Skeletal muscle satellite cell (primary cell): ENCODE results near the gene GPR162.
A peak's percentile ranks its signal among the peaks of the same experiment; 100 is the strongest.
"Not testable (repeated sequence)": the region's sequence is repeated elsewhere in the genome, so short reads cannot be mapped to it uniquely, and the experiment has no call there.

Source experiments
- H3K27me3 ChIP-seq: 2 replicates; pipeline ENCODE4 v1.7.0; 2013; ENCODE audit warnings: low read length; ENCODE audit not compliant: control insufficient read depth, insufficient read depth
- H3K36me3 ChIP-seq: 2 replicates; pipeline ENCODE4 v1.7.0; 2013; ENCODE audit warnings: mild to moderate bottlenecking, control low read depth, low read length; ENCODE audit not compliant: insufficient read depth
- H3K4me1 ChIP-seq: 2 replicates; pipeline ENCODE4 v1.7.0; 2013; ENCODE audit warnings: low read length; ENCODE audit not compliant: control insufficient read depth, insufficient read depth
- H3K4me2 ChIP-seq: 2 replicates; pipeline ENCODE4 v1.7.0; 2013; ENCODE audit warnings: mild to moderate bottlenecking, low read length
- H3K4me3 ChIP-seq: 2 replicates; pipeline ENCODE4 v1.7.0; 2013; ENCODE audit warnings: low read length
- H3K9ac ChIP-seq: 2 replicates; pipeline ENCODE4 v1.7.0; 2013; ENCODE audit warnings: mild to moderate bottlenecking, low read depth, low read length, moderate library complexity
- H3K9me3 ChIP-seq: replicated peaks from 2 replicates; pipeline ENCODE4 v1.7.0; 2013; ENCODE audit warnings: mild to moderate bottlenecking, control low read depth, low read length

GPR162 gene

DNA sequence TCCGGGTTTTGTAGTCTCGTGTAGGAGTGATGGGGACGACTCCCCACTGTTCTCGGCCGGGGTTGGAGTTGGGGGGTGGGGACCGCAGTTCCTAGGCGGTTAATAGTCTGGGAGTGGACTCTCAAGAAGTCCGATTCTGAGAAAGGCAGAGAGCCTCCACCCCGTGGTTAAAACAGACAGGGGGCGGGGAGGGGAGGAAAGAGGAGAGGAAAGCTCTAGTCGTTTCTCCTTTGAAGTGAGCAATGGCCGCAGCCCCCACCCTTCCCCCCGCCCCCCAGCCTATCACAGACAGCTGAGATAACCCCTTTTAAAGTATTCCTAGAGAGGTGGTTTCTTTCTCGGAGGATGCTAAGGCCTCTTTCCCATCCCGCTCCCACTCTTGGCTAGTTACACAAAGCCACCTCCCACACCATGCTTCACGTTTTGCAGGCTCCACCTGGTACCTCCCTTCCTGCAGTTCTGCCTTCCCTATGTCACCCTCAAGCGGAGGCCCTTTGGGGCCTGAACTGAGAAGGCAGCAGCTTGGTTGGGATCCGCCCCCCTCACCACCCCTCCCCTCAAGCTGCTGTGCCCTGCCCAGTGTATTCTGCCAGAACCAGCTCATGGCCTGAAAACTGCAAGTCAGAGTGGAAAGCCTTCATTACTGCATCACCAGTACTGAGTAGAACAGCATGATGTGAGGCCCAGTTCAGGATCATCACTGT lies 31.2 kb downstream of the GPR162 start:
- Histone ChIP-seq H3K4me2 (peak overlapping the region; percentile 88), H3K4me3 (peak overlapping the region; percentile 90), H3K27me3 (no peaks in the 10 kb centered on the region), H3K9me3 (no peaks in the 10 kb centered on the region), H3K9ac (peak overlapping the region; percentile 87), H3K4me1 (peaks cover 29% of the 10 kb centered on the region), H3K36me3 (peaks cover 49% of the 10 kb centered on the region)

GRCh38 chr12:6853626-6854025 lies 32.0 kb downstream of the GPR162 start:
- H3K27me3 ChIP-seq: no peaks in the 10 kb centered on the region
- H3K4me2 ChIP-seq: peak overlapping the region; percentile 88
- peak overlapping the region; percentile 90 for H3K4me3 ChIP-seq
- H3K9ac ChIP-seq: peak overlapping the region; percentile 87
- no peaks in the 10 kb centered on the region for H3K9me3 ChIP-seq
- H3K36me3 ChIP-seq: peaks cover 52% of the 10 kb centered on the region
- H3K4me1 ChIP-seq: peaks cover 29% of the 10 kb centered on the region

DNA sequence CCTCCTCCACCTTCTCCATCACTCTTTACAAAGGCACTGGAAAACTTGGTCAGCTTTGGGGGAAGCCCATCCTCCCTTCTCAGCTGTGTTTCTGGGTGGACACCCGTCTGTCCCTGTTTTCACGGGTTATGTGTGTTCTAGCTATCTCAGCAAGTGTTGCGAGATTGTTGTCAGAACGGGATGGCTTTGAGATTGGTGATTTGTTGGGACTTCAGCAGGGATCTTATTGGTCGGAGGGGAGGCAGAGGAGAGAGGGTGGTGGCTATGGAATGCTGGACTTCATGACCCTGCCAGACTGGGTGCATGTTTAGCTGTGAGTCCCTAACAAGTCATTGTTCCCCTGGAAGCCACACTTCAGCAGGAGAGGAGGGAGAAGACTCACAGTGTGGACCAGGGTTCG lies 32.4 kb downstream of the GPR162 start:
- Histone ChIP-seq H3K36me3 (peaks cover 52% of the 10 kb centered on the region), H3K4me3 (peak overlapping the region; percentile 90), H3K27me3 (no peaks in the 10 kb centered on the region)

GRCh38 chr12:6855322-6855721 lies 33.7 kb downstream of the GPR162 start:
- H3K27me3 ChIP-seq: no peaks in the 10 kb centered on the region
- H3K4me2 ChIP-seq: no peak overlapping the region
- H3K9me3 ChIP-seq: no peaks in the 10 kb centered on the region
- H3K4me3 ChIP-seq: no peak overlapping the region
- H3K9ac ChIP-seq: no peak overlapping the region
- peaks cover 54% of the 10 kb centered on the region for H3K36me3 ChIP-seq
- H3K4me1 ChIP-seq: peaks cover 19% of the 10 kb centered on the region

More for the DNA sequence above, 32.4 kb downstream of the GPR162 start:
- Histone ChIP-seq H3K9ac (peak overlapping the region; percentile 87), H3K9me3 (no peaks in the 10 kb centered on the region), H3K4me1 (peaks cover 29% of the 10 kb centered on the region), H3K4me2 (peak overlapping the region; percentile 88)

- Histone ChIP-seq H3K4me1 (peaks cover 4% of the 10 kb centered on the region), H3K4me3 (no peak overlapping the region), H3K27me3 (no peaks in the 10 kb centered on the region), H3K9me3 (no peaks in the 10 kb centered on the region), H3K9ac (no peak overlapping the region), H3K4me2 (no peak overlapping the region), H3K36me3 (peaks cover 89% of the 10 kb centered on the region)
Observed at GRCh38 chr12:6858799-6859198, 37.2 kb downstream of the GPR162 start.

DNA sequence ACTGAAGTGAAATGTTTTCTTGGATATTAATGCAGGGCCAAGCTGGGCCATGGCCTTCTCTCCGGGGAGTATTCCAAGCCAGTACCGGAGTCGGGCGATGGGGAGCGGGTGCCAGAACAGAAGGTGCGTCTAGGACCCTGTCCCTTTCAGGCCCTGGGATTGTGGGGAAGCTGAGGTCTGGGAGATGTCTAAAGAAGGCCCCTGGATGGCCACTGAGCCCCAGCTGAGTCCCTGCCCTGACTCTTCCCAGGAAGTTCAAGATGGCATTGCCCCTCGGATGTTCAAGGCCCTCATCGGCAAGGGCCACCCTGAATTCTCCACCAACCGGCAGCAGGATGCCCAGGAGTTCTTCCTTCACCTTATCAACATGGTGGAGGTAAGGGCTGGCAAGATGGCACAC lies 38.5 kb downstream of the GPR162 start:
- no peak overlapping the region for H3K4me3 ChIP-seq
- no peaks in the 10 kb centered on the region for H3K4me1 ChIP-seq
- H3K9ac ChIP-seq: no peak overlapping the region
- peaks cover 93% of the 10 kb centered on the region for H3K36me3 ChIP-seq
- no peaks in the 10 kb centered on the region for H3K27me3 ChIP-seq
- no peak overlapping the region for H3K4me2 ChIP-seq
- H3K9me3 ChIP-seq: no peaks in the 10 kb centered on the region

- no peak overlapping the region for H3K4me3 ChIP-seq
- no peaks in the 10 kb centered on the region for H3K27me3 ChIP-seq
- H3K4me1 ChIP-seq: no peaks in the 10 kb centered on the region
- no peak overlapping the region for H3K4me2 ChIP-seq
- H3K9ac ChIP-seq: no peak overlapping the region
- H3K9me3 ChIP-seq: no peaks in the 10 kb centered on the region
- peaks cover 91% of the 10 kb centered on the region for H3K36me3 ChIP-seq
Observed at GRCh38 chr12:6860942-6861341, 39.3 kb downstream of the GPR162 start.

GRCh38 chr12:6861391-6861790 lies 39.8 kb downstream of the GPR162 start:
- no peaks in the 10 kb centered on the region for H3K27me3 ChIP-seq
- H3K4me2 ChIP-seq: no peak overlapping the region
- peaks cover 3% of the 10 kb centered on the region for H3K4me1 ChIP-seq
- H3K4me3 ChIP-seq: no peak overlapping the region
- H3K9me3 ChIP-seq: no peaks in the 10 kb centered on the region
- no peak overlapping the region for H3K9ac ChIP-seq
- peaks cover 90% of the 10 kb centered on the region for H3K36me3 ChIP-seq

GRCh38 chr12:6863033-6863432 lies 41.4 kb downstream of the GPR162 start:
- peaks cover 74% of the 10 kb centered on the region for H3K36me3 ChIP-seq
- H3K27me3 ChIP-seq: no peaks in the 10 kb centered on the region
- no peak overlapping the region for H3K4me3 ChIP-seq
- no peaks in the 10 kb centered on the region for H3K9me3 ChIP-seq
- no peak overlapping the region for H3K4me2 ChIP-seq
- H3K4me1 ChIP-seq: peaks cover 11% of the 10 kb centered on the region
- H3K9ac ChIP-seq: no peak overlapping the region

DNA sequence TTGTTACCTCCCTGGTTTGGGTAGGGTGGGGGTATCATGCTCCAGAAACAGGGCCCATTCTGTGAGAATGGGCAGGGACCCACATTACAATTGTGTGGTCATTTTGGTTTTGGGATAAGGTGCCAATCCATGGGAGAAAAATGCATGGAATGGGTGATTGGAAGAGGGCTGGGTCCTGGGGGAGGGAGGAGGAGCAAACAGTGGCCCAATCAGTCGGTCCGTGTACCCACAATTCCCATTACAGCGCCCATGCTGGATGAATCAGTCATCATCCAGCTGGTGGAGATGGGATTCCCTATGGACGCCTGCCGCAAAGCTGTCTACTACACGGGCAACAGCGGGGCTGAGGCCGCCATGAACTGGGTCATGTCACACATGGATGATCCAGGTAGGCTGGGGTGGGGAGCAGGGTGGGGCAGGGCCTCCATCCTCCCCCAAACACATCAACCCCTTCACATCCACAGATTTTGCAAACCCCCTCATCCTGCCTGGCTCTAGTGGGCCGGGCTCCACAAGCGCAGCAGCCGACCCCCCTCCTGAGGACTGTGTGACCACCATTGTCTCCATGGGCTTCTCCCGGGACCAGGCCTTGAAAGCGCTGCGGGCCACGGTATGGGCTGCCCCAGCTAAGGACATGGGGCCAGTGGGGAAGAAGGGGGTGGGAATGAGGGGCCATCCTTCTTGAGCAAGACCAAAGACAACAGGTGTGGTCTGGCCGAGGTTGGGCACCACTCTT lies 42.1 kb downstream of the GPR162 start:
- Histone ChIP-seq H3K36me3 (peaks cover 67% of the 10 kb centered on the region), H3K9me3 (no peaks in the 10 kb centered on the region), H3K9ac (no peak overlapping the region), H3K4me2 (no peak overlapping the region), H3K4me3 (no peak overlapping the region), H3K4me1 (peaks cover 12% of the 10 kb centered on the region), H3K27me3 (no peaks in the 10 kb centered on the region)

DNA sequence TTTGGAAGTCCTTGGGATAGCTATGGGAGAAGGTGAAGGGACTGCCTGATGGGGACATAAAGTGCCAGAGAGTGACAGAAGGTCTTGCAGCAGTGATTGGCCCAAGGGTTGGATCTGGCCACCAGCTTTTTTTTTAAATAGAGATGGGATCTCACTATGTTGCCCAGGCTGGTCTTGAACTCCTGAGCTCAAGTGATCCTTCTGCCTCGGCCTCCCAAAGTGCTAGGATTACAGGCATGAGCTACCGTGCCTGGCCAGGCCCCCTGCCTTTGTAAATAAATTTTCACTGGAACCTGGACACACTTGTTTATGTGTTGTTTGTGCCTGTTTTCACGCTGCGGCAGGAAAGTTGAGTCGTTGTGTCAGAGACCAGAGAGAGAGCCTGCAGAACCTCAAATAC lies 43.7 kb downstream of the GPR162 start:
- not testable (repeated sequence) for H3K9ac ChIP-seq, H3K4me3 ChIP-seq, H3K4me2 ChIP-seq, H3K9me3 ChIP-seq, H3K27me3 ChIP-seq
- peaks cover 27% of the 10 kb centered on the region for H3K4me1 ChIP-seq
- peaks cover 70% of the 10 kb centered on the region for H3K36me3 ChIP-seq
